Vagina (tissue), 2 donors: ENCODE results near the gene ANXA6. TPM values are rescaled to one million over a fixed set of nuclear protein-coding genes. Genes with fewer than 3 reads are reported as not detected.

Experiments used
- DNase-seq, 2 donors: peaks; one replicate each; pipeline ENCODE4 v3.0.0-alpha.2; 2017; ENCODE audit errors: extremely low spot score in 2 of 2
- H3K27ac ChIP-seq: fragments of 200-600 bp; sonication (generic); one replicate; pipeline ENCODE4 v1.5.1; 2019
- H3K27me3 ChIP-seq: fragments of 200-600 bp; sonication (generic); one replicate; pipeline ENCODE4 v1.5.1; 2019
- H3K36me3 ChIP-seq, 2 donors: fragments of 200-600 bp; sonication (generic); one replicate each; pipeline ENCODE4 v1.5.1; 2017 to 2019
- H3K4me1 ChIP-seq: fragments of 200-600 bp; sonication (generic); one replicate; pipeline ENCODE4 v1.5.1; 2019
- H3K4me3 ChIP-seq, 2 donors: fragments of 200-600 bp; sonication (generic); 1 replicate in 1 of 2; 2 replicates in 1 of 2; pipeline ENCODE4 v1.5.1; 2016 to 2019
- H3K9me3 ChIP-seq: fragments of 200-600 bp; sonication (generic); one replicate; pipeline ENCODE4 v1.5.1; 2019
- CTCF ChIP-seq, 3 experiments: fragments of 450-650 bp in 2 of 3; fragments of 200-600 bp in 1 of 3; sonication (generic) in 1 of 3; IDR thresholded peaks; one replicate each; pipeline ENCODE4 v1.5.1; 2017 to 2019; ENCODE audit warnings: antibody characterized with exemption in 3 of 3, mild to moderate bottlenecking in 2 of 3, moderate library complexity in 2 of 3
- POLR2A ChIP-seq, 2 donors: fragments of 450-650 bp; IDR thresholded peaks; one replicate each; pipeline ENCODE4 v1.6.1; 2017; ENCODE audit warnings: antibody characterized with exemption in 2 of 2, mild to moderate bottlenecking in 2 of 2, moderate library complexity in 2 of 2
- POLR2AphosphoS5 ChIP-seq, 2 donors: sonication (generic); formaldehyde crosslinking; IDR thresholded peaks; one replicate each; pipeline ENCODE4 v1.9.0; 2017; ENCODE audit warnings: antibody characterized with exemption in 2 of 2, mild to moderate bottlenecking in 2 of 2, low read depth in 1 of 2; ENCODE audit not compliant: insufficient read depth in 1 of 2
- intact Hi-C: fragments of 100-400 bp; cut with DNase I; formaldehyde crosslinking; loops from one replicate; pipeline ENCODE4 v1.15.1; 2023
- total RNA-seq: library from RNA; depleted of rRNA; stranded (reverse); fragments of >200 nt; gene quantifications from one replicate; pipeline ENCODE4 v1.2.3, GENCODE V29; 2016

The ANXA6 gene
- 190 TPM for total RNA-seq

- Histone ChIP-seq H3K4me1 (peaks cover 43% of the 10 kb centered on the region), H3K27ac (peak within 1 kb of the TSS; percentile 90), H3K36me3 (no peaks in the 10 kb centered on the region), H3K9me3 (no peaks in the 10 kb centered on the region), H3K27me3 (no peaks in the 10 kb centered on the region), H3K4me3 (peak within 1 kb of the TSS; percentile 71 to 80)
- peak; percentile 50 to 92 for TF ChIP-seq POLR2AphosphoS5 (IDR thresholded peaks at IDR 0.05; ENCODE audit: insufficient read depth in 1 of 2, low read depth in 1 of 2)
- TF ChIP-seq CTCF (IDR thresholded peaks at IDR 0.05), result no peak
- peak in 1 of 2 donors; percentile 49 for TF ChIP-seq POLR2A (IDR thresholded peaks at IDR 0.05)
- DNase-seq, result no peak
- intact Hi-C loops, result no loop called here
These were observed at the start of gene ANXA6 for GRCh38 chr5:151157426-151158286. TSS of gene ANXA6 (minus strand) at chr5:151157779. CDS start at chr5:151147901, 9,878 bp downstream.

GRCh38 chr5:151205411-151205810 lies 47.8 kb upstream of the ANXA6 start:
- intact Hi-C loops, result no loop called here
- DNase-seq, result peak in 1 of 2 donors; percentile 79
- no peaks in the 10 kb centered on the region for H3K27me3 ChIP-seq
- H3K27ac ChIP-seq, result no peak overlapping the region
- no peak for TF ChIP-seq POLR2A (IDR thresholded peaks at IDR 0.05)
- no peaks in the 10 kb centered on the region for H3K9me3 ChIP-seq
- H3K4me3 ChIP-seq, result no peak overlapping the region
- H3K4me1 ChIP-seq, result peaks cover 22% of the 10 kb centered on the region
- H3K36me3 ChIP-seq, result no peaks in the 10 kb centered on the region

- Histone ChIP-seq H3K27me3 (no peaks in the 10 kb centered on the region), H3K4me1 (peaks cover 16% of the 10 kb centered on the region), H3K27ac (no peak overlapping the region), H3K9me3 (no peaks in the 10 kb centered on the region), H3K36me3 (no peaks in the 10 kb centered on the region), H3K4me3 (no peak overlapping the region)
- intact Hi-C loops, result no loop called here
- TF ChIP-seq CTCF (IDR thresholded peaks at IDR 0.05) (no peak), POLR2AphosphoS5 (IDR thresholded peaks at IDR 0.05; ENCODE audit: insufficient read depth in 1 of 2, low read depth in 1 of 2) (no peak), POLR2A (IDR thresholded peaks at IDR 0.05) (no peak)
- DNase-seq, result peak in 1 of 2 donors; percentile 54
These were observed 46.5 kb upstream of the ANXA6 start for GRCh38 chr5:151204051-151204450.

GRCh38 chr5:151202381-151203139 lies 45.0 kb upstream of the ANXA6 start:
- H3K27ac ChIP-seq, result no peak overlapping the region
- H3K27me3 ChIP-seq, result no peaks in the 10 kb centered on the region
- intact Hi-C loops, result no loop called here
- no peaks in the 10 kb centered on the region for H3K36me3 ChIP-seq
- TF ChIP-seq CTCF (IDR thresholded peaks at IDR 0.05), result no peak
- TF ChIP-seq POLR2A (IDR thresholded peaks at IDR 0.05), result no peak
- TF ChIP-seq POLR2AphosphoS5 (IDR thresholded peaks at IDR 0.05; ENCODE audit: insufficient read depth in 1 of 2, low read depth in 1 of 2), result no peak
- DNase-seq, result peak in 1 of 2 donors; percentile 64
- peaks cover 1% of the 10 kb centered on the region for H3K4me1 ChIP-seq
- no peak overlapping the region for H3K4me3 ChIP-seq
- H3K9me3 ChIP-seq, result no peaks in the 10 kb centered on the region

GRCh38 chr5:151200913-151201595 lies 43.5 kb upstream of the ANXA6 start:
- Histone ChIP-seq H3K27ac (no peak overlapping the region), H3K27me3 (no peaks in the 10 kb centered on the region), H3K36me3 (no peaks in the 10 kb centered on the region), H3K4me3 (no peak overlapping the region), H3K4me1 (no peaks in the 10 kb centered on the region), H3K9me3 (no peaks in the 10 kb centered on the region)
- intact Hi-C loops, result no loop called here
- no peak for TF ChIP-seq CTCF (IDR thresholded peaks at IDR 0.05)
- no peak for TF ChIP-seq POLR2AphosphoS5 (IDR thresholded peaks at IDR 0.05; ENCODE audit: insufficient read depth in 1 of 2, low read depth in 1 of 2)
- TF ChIP-seq POLR2A (IDR thresholded peaks at IDR 0.05), result no peak
- DNase-seq, result peak in 1 of 2 donors; percentile 65
